Measurements from ENCODE around the gene CYP2U1.

DNA sequence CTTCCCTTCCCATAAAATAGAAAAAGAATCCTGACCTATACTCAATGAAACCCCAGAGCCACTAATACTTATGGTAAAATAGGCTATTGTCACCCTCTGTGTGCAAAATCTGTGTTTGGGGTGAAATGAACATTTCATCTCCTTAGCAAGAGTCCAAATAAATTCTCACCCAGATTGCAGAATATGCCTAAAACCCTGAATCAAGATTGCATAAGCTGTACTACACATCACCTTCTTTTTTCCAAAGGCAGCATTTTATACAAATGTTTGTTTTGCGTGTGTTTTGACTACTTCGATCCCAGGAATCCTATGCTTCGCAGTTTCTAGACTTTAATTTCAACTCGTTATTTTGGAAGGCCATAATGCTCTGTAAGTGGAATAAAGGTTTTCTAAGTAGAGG is 46.1 kb downstream of the CYP2U1 start:
- TF ChIP-seq CTCF (IDR thresholded peaks at IDR 0.05) = no peak
- no peak for TF ChIP-seq ZFX (IDR thresholded peaks at IDR 0.05; ENCODE audit: borderline replicate concordance)

Measured in 22Rv1 (cell line).